HFFc6 (cell line): ENCODE results near the gene ITGA6. TPM values are rescaled to one million over a fixed set of nuclear protein-coding genes. Genes with fewer than 3 reads are reported as not detected.

Experiments used
- DNase-seq: peaks from one replicate; pipeline ENCODE4 v3.0.0-alpha.2; 2018
- H3K27ac Mint-ChIP-seq: 2 replicates; pipeline ENCODE4 v1.8.0; 2020; ENCODE audit warnings: mild to moderate bottlenecking, mixed read lengths
- H3K27me3 Mint-ChIP-seq: 2 replicates; pipeline ENCODE4 v1.8.0; 2021; ENCODE audit warnings: mild to moderate bottlenecking, moderate library complexity, mixed read lengths; ENCODE audit not compliant: insufficient read depth
- H3K36me3 Mint-ChIP-seq: 2 replicates; pipeline ENCODE4 v1.8.0; 2021; ENCODE audit warnings: low read depth, mixed read lengths
- H3K4me1 Mint-ChIP-seq: 2 replicates; pipeline ENCODE4 v1.8.0; 2020; ENCODE audit warnings: low read depth, mixed read lengths
- H3K4me3 Mint-ChIP-seq: 2 replicates; pipeline ENCODE4 v1.8.0; 2020; ENCODE audit warnings: mild to moderate bottlenecking, moderate library complexity, mixed read lengths
- H3K9me3 Mint-ChIP-seq: 2 replicates; pipeline ENCODE4 v1.8.0; 2020; ENCODE audit warnings: mild to moderate bottlenecking, mixed read lengths
- CTCF ChIP-seq: fragments of 200-600 bp; sonication (generic); IDR thresholded peaks from 2 replicates; pipeline ENCODE4 v1.5.0; 2021; ENCODE audit warnings: antibody characterized with exemption, mild to moderate bottlenecking
- total RNA-seq, 6 experiments: library from RNA; stranded (reverse); fragmentation: NEBNext Ultra II Directional; extraction: Animal tissue kit (Norgen Biotek cat#: 25700); gene quantifications; 2 replicates in 1 of 6; 3 replicates in 5 of 6; pipeline ENCODE4 v1.2.3, GENCODE V29; 2021

ITGA6 gene
- total RNA-seq, 6 experiments from 2014 or later = 143 to 270 (median 148) TPM

- peaks cover 12% of the 10 kb centered on the region for H3K4me1 Mint-ChIP-seq
- no peak for TF ChIP-seq CTCF
- no peaks in the 10 kb centered on the region for H3K27me3 Mint-ChIP-seq
- no peak overlapping the region for H3K4me3 Mint-ChIP-seq
- H3K36me3 Mint-ChIP-seq = no peaks in the 10 kb centered on the region
- H3K9me3 Mint-ChIP-seq = no peaks in the 10 kb centered on the region
- no peak overlapping the region for H3K27ac Mint-ChIP-seq
- DNase-seq = no peak
Measured at GRCh38 chr2:172389685-172390339, 37.6 kb upstream of the ITGA6 start.

- Mint-ChIP-seq H3K9me3 (no peaks in the 10 kb centered on the region), H3K4me1 (peaks cover 17% of the 10 kb centered on the region), H3K4me3 (no peak overlapping the region), H3K36me3 (no peaks in the 10 kb centered on the region), H3K27me3 (no peaks in the 10 kb centered on the region; the same call in 1 of the 2 replicates), H3K27ac (peak overlapping the region; percentile 63; the same call in 1 of the 2 replicates)
- no peak for TF ChIP-seq CTCF
- no peak for DNase-seq
Measured at GRCh38 chr2:172394002-172394401, 33.4 kb upstream of the ITGA6 start.

- no peaks in the 10 kb centered on the region for H3K9me3 Mint-ChIP-seq
- no peaks in the 10 kb centered on the region for H3K36me3 Mint-ChIP-seq
- no peak for DNase-seq
- TF ChIP-seq CTCF = no peak
- H3K4me1 Mint-ChIP-seq = peaks cover 17% of the 10 kb centered on the region
- H3K27ac Mint-ChIP-seq = no peak overlapping the region
- no peak overlapping the region for H3K4me3 Mint-ChIP-seq
- H3K27me3 Mint-ChIP-seq = no peaks in the 10 kb centered on the region; the same call in 1 of the 2 replicates
Measured at GRCh38 chr2:172395503-172395902, 31.9 kb upstream of the ITGA6 start.

GRCh38 chr2:172397148-172397834 is 30.1 kb upstream of the ITGA6 start:
- Mint-ChIP-seq H3K4me3 (no peak overlapping the region), H3K4me1 (peaks cover 17% of the 10 kb centered on the region), H3K36me3 (no peaks in the 10 kb centered on the region), H3K9me3 (no peaks in the 10 kb centered on the region), H3K27ac (no peak overlapping the region), H3K27me3 (no peaks in the 10 kb centered on the region; the same call in 1 of the 2 replicates)
- no peak for TF ChIP-seq CTCF
- no peak for DNase-seq

- Mint-ChIP-seq H3K36me3 (no peaks in the 10 kb centered on the region), H3K4me3 (no peak overlapping the region), H3K4me1 (peaks cover 20% of the 10 kb centered on the region), H3K27me3 (no peaks in the 10 kb centered on the region; the same call in 1 of the 2 replicates), H3K27ac (no peak overlapping the region), H3K9me3 (no peaks in the 10 kb centered on the region)
- DNase-seq = no peak
- no peak for TF ChIP-seq CTCF
Measured at GRCh38 chr2:172398440-172398839, 28.9 kb upstream of the ITGA6 start.
